Astrocyte of the spinal cord (primary cell): Measurements from ENCODE around the gene KMT2E.

Source experiments
- DNase-seq: peaks from one replicate; pipeline ENCODE4 v3.0.0; 2011; ENCODE audit warnings: low read depth, low spot score
- H3K4me3 ChIP-seq: 2 replicates; pipeline ENCODE4 v1.5.1; 2011; ENCODE audit warnings: low read depth, mild to moderate bottlenecking, low read length, moderate library complexity
- in situ Hi-C: cut with HindIII; loops from 2 replicates; pipeline ENCODE4 v1.10.0; 2017; ENCODE audit warnings: low sequenced_read_pairs
- TF ChIP-seq, protein P1 (sequence below): IDR thresholded peaks from 2 replicates; pipeline ENCODE4 v1.5.1; 2012; ENCODE audit warnings: low read depth, mild to moderate bottlenecking, low read length, inconsistent platforms

The KMT2E gene

GRCh38 chr7:105086850-105087249 lies 72.8 kb downstream of the KMT2E start:
- in situ Hi-C loops, result no loop called here
- TF ChIP-seq, protein P1, sequence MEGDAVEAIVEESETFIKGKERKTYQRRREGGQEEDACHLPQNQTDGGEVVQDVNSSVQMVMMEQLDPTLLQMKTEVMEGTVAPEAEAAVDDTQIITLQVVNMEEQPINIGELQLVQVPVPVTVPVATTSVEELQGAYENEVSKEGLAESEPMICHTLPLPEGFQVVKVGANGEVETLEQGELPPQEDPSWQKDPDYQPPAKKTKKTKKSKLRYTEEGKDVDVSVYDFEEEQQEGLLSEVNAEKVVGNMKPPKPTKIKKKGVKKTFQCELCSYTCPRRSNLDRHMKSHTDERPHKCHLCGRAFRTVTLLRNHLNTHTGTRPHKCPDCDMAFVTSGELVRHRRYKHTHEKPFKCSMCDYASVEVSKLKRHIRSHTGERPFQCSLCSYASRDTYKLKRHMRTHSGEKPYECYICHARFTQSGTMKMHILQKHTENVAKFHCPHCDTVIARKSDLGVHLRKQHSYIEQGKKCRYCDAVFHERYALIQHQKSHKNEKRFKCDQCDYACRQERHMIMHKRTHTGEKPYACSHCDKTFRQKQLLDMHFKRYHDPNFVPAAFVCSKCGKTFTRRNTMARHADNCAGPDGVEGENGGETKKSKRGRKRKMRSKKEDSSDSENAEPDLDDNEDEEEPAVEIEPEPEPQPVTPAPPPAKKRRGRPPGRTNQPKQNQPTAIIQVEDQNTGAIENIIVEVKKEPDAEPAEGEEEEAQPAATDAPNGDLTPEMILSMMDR, result no peak
- H3K4me3 ChIP-seq, result no peak overlapping the region
- no peak for DNase-seq

GRCh38 chr7:105087981-105088380 lies 74.0 kb downstream of the KMT2E start:
- in situ Hi-C loops, result no loop called here
- no peak for DNase-seq
- H3K4me3 ChIP-seq, result no peak overlapping the region
- TF ChIP-seq, protein P1, result no peak

DNA sequence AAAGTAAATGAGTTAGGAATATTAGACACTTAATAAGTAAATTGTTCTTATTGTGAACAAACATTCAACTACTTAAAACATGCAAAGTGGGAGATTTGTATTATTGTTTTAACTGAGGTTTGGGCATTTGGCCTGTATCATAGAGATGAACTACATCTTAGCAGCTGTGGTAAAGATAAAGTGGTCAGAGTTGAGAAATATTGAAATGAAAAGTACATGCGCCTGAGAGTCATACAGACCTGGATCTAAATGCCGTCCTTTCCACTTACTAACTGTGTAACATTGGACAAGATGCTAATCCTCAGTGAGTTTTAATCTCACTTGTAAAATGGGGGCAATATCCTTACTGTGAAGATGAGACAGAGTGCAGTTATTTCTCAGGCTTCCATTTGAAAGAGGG lies 74.5 kb downstream of the KMT2E start:
- in situ Hi-C loops, result no loop called here
- no peak for DNase-seq
- TF ChIP-seq, protein P1, result no peak
- no peak overlapping the region for H3K4me3 ChIP-seq

GRCh38 chr7:105094966-105095365 lies 81.0 kb downstream of the KMT2E start:
- TF ChIP-seq, protein P1, result no peak
- DNase-seq, result no peak
- in situ Hi-C loops, result no loop called here
- no peak overlapping the region for H3K4me3 ChIP-seq

DNA sequence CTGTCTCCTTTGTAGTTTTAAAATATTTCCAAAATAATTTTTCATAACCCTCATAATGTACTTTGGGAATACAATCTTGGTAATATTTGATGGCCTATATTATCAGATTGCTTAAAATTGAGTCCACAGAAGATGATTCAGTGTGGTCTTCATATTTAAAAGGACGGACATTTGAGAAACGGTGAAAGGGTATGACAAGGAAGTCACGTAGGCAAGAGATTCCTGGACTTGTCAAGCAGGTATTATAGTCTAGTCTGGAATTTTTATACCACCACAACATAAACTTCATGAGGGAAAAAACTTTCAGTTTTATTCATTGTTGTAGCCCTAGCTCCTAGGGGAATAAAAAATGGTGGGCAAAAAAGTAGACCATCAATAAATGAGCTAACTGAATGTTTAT lies 82.3 kb downstream of the KMT2E start:
- no peak overlapping the region for H3K4me3 ChIP-seq
- TF ChIP-seq, protein P1, result no peak
- no peak for DNase-seq
- in situ Hi-C loops, result no loop called here

DNA sequence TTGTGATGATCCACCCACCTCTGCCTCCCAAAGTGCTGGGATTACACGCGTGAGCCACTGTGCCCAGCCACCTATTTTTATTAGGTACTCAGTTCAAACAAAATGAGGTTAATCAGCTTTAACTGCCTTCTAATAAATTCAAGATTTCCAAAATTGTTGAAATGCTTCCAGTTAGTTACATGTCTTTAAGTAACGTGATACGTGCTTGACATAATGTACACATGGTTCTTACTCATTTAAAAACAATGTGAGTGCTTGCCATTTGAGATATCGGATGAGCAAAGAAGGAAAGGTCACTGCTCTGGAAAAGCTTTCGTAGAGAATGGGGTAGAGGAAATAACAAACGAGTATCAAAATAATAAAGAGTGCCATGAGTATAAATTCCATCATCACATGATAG lies 83.6 kb downstream of the KMT2E start:
- DNase-seq, result peak; percentile 78
- H3K4me3 ChIP-seq, result no peak overlapping the region
- TF ChIP-seq, protein P1, result no peak
- in situ Hi-C loops, result no loop called here

GRCh38 chr7:105098863-105099515 lies 85.0 kb downstream of the KMT2E start:
- TF ChIP-seq, protein P1, result no peak
- in situ Hi-C loops, result no loop called here
- DNase-seq, result peak; percentile 36
- no peak overlapping the region for H3K4me3 ChIP-seq
